Stimulated activated CD4-positive, alpha-beta T cell treated with anti-CD3 and anti-CD28 coated beads, Interleukin-4, amount 100 ng/mL, for 48 hours (primary cell): ENCODE results near the gene FER.
"Not testable (repeated sequence)": the region's sequence is repeated elsewhere in the genome, so short reads cannot be mapped to it uniquely, and the experiment has no call there.

ENCODE experiments used
- DNase-seq, 2 donors: peaks; one replicate each; pipeline ENCODE4 v3.0.0-alpha.2; 2020; ENCODE audit warnings: low read depth in 2 of 2

The FER gene

DNA sequence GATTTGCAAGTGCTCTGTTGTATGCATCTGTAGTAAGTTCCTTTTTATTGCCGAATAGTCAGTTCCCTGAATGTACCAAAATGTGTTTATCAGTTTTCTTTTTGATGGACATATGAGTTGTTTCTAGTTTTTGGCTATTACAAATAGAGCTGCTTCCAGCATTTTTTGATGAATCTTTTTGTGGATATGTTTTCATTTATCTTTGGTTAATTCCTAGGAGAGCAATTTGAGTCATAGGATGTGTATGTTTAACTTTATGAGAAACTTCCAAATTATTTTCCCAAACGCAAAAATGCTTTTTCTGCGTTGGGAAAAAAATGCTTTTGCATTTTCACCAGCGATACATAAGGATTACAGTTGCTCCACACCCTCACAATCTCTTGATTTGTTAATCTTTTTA lies 287.7 kb downstream of the FER start:
- DNase-seq: no peak

- DNase-seq: no peak
Measured at GRCh38 chr5:109038209-109038840, 290.6 kb downstream of the FER start.

DNA sequence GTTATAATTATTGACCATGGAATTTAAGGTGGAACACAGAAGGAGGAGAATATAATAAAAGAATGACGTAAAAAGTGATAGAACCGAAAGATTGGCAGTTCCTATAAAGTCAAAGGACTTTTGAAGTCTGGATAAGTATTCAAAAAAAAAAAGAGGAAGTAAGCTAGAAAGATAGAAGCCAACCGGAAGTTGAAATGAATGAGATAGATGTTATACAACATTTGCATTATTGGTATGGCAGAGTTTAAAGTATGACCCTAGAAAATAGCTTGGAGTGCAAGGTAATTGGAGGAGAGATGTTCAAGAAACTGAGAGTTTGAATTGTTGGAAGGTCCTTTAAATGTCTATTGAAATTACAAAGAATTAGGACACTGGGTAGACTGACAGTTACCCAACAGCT lies 293.6 kb downstream of the FER start:
- no peak for DNase-seq

DNA sequence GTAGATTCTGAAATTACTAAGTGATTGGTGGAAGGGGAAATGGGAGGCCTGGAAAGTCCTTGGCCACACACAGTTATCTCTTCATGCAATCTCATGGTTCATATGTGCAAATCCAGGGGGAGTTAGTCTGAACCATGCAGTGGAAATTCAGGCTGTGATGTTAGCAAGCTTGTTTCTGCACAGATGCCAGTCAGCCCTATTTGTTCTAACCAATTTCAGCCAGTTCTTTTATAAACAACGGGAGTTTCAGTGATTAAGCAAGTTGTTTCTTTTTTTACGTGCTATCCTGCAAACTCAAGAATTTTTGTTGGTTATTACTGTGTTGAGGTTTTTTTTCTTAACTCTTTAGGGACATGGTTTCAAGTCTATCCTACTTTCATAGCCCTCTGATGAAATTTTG lies 298.0 kb downstream of the FER start:
- no peak for DNase-seq

DNA sequence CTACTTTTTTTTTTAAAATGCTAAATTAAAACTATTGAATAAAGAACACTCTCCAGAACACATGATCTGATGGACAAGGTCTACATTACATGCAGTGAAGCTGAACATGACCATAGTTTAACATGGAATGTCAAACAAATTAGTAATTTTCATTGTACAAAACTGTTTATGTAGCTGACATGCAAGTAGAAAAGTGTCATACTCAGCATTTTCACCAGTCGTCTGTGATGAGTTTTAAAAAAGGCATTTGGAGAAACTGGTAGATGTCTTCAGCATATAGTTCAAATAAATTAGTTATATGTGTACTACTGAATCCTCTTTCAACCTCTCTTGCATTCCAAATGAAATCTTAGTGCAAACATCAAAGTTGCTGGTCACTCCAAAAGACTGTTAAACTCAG lies 301.9 kb downstream of the FER start:
- DNase-seq: no peak

GRCh38 chr5:109050321-109050720 lies 302.6 kb downstream of the FER start:
- DNase-seq: not testable (repeated sequence)

DNA sequence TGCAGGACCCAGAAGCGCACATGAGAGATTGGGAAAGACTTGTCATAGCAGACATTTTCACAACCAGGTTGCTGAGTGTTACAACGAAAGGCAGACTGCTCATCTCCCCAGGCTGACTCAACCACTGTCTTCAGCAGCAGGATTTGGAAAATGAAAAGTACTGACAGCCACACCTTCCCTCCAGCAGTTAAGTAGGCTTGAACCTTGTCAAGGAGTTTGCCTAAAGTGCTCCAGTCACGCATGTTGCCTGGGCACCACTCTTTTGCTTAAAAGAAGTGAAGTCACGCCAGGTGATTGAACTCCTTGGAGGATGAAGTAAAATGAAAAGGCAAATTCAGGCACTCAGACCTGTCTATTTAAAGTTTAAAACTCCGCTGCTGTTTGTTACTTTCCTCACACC lies 304.5 kb downstream of the FER start:
- DNase-seq: not testable (repeated sequence)

GRCh38 chr5:109053995-109054417 lies 306.3 kb downstream of the FER start:
- DNase-seq: no peak

DNA sequence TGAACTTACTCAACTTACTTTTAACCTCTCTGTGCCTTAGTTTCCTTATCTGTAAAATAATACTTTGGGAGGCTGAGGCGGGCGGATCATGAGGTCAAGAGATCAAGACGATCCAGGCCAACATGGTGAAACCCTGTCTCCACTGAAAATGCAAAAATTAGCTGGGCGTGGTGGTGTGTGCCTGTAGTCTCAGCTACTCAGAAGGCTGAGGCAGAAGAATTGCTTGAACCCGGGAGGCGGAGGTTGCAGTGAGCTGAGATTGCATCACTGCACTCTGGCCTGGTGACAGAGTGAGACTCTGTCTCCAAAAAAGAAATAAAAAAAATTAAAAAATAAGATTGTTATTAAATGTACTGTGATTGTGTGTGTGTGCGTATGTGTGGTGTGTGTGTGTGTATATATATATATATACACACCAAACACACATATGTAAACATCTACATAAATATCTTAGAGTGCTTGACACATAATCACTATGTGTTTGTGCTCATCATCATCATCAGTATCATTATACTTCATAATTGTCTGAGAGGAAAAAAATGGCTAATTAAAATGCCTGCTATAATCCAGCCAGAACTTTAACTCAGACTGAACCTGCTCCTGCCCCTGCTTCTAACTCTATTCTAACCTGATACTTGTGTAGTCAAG lies 312.8 kb downstream of the FER start:
- no peak for DNase-seq

GRCh38 chr5:109062664-109063063 lies 315.0 kb downstream of the FER start:
- DNase-seq: no peak

GRCh38 chr5:109063223-109063622 lies 315.5 kb downstream of the FER start:
- no peak for DNase-seq

- no peak for DNase-seq
Measured at GRCh38 chr5:109076741-109077140, 329.0 kb downstream of the FER start.

GRCh38 chr5:109078448-109078847 lies 330.8 kb downstream of the FER start:
- DNase-seq: no peak

GRCh38 chr5:109080481-109080880 lies 332.8 kb downstream of the FER start:
- DNase-seq: no peak

DNA sequence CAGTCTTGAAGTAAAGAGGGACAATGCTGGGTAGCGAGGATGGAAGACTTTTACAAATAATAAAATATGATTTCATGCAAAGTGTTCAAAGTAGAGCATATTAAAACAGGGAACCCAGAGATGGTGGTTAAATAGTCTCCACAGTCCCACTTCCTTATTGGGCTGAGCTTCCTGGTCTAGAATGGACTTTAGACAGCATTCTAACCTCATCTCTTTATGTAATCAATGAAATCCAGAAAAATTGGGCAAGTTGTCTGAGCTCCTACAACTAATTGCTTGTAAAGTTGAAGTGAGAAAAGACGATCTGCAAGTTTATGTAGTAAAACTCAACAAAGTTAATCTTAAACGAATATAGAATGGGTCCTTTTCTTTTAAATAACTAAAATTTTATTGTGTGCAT lies 333.2 kb downstream of the FER start:
- no peak for DNase-seq

GRCh38 chr5:109083937-109084336 lies 336.2 kb downstream of the FER start:
- no peak for DNase-seq

GRCh38 chr5:109089191-109089590 lies 341.5 kb downstream of the FER start:
- no peak for DNase-seq

- no peak for DNase-seq
Measured at GRCh38 chr5:109099081-109099480, 351.4 kb downstream of the FER start.

DNA sequence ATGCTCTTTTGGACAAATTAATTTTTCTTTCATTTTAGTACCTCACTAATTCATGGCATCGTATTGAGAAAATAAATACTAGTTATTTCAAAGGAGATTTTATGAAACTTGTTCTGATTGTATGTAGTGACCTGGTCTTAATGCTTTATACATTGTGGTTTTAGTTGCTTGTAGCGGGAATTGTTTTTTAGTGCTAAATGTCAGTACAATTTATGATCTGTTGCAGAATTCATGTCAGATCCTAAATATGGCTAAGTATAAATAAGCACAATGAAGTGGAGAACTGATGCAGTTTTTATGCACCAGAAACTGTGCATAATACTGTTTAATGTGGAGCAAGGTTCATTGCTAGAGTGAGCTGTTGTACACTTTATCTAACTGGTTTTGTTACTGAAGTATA lies 353.3 kb downstream of the FER start:
- DNase-seq: no peak

DNA sequence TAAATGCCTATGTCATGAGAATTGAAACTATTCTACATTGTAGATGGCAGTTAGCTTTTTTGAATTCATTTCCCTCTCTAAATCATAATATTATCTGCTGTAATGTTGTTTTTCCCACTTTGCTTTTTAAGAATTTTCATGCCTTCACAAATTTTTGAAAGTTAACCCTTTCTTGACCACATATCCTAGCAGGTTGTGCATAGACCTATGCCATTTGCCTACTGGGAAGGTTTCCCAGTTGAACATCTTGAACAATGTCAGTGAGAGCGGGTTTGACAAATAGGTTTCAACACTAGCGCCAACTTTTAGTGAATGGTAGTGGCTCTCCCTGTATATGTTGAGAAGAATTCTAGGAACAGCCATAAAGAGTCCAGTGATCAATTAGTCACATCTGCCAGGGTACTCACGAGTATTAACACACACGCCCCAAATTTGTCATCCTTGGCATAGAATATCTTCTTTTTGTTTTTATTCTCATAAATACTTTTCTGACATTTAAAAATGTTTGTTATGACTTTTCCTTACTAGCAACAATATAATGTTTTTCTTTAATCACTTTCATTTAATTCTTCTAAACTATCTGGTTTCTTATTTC lies 354.5 kb downstream of the FER start:
- DNase-seq: no peak

- DNase-seq: no peak
Measured at GRCh38 chr5:109105631-109106267, 358.1 kb downstream of the FER start.

DNA sequence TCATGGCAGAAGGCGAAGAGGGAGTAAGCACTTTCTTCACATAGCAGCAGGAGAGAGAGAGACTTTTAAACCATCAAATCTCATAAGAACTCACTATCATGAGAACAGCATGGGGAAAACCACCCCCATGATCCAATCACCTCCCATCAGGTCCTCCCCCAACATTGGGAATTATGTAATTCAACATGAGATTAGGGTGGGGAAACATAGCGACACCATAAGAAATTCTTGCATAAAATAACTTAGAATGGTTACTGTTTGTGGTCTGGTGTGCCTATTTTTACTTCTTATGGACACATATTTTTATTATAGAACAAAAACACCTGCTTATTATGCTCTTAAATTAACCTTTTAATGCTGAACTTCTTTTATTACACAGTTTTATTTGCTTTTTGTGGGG lies 364.0 kb downstream of the FER start:
- DNase-seq: no peak

DNA sequence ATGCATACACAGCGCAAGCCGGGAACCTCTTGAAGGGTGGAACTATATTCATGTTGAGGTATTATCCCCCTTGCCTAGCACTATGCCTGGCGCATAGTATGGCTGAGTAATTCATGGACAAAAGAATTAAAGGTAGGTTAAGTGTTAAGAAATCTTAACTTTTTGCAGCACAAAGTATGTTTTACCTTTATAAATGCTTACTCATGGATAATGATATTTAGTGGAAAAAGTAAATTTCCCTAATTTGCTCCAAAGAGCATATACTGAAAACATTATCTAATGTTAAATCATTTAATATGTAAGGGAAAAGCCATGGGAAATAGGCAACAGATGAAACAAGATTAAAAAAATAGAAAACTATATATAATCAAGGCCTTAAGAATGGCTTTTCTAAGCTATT lies 365.9 kb downstream of the FER start:
- DNase-seq: no peak
